Measurements from ENCODE around the gene LPXN.

The LPXN gene

GRCh38 chr11:58526721-58527120 lies 48.9 kb downstream of the LPXN start:
- peaks cover 17 to 20% of the 10 kb centered on the region in 2 donors for H3K4me1 Mint-ChIP-seq (ENCODE audit: low read depth in 2 of 2)
- no peaks in the 10 kb centered on the region for H3K9me3 Mint-ChIP-seq
- no peaks in the 10 kb centered on the region for H3K27me3 Mint-ChIP-seq
- H3K36me3 Mint-ChIP-seq (ENCODE audit: insufficient read depth), result peaks cover 34% of the 10 kb centered on the region
- H3K4me3 Mint-ChIP-seq, result no peak overlapping the region
- ATAC-seq (replicated peaks) (no peak), DNase-seq (no peak)
- H3K27ac Mint-ChIP-seq, result peak overlapping the region; percentile 89 to 97

- Mint-ChIP-seq H3K4me3 (peak overlapping the region; percentile 56 to 66), H3K36me3 (ENCODE audit: insufficient read depth) (peaks cover 26% of the 10 kb centered on the region), H3K9me3 (no peaks in the 10 kb centered on the region), H3K27me3 (no peaks in the 10 kb centered on the region), H3K27ac (peak overlapping the region; percentile 89 to 97), H3K4me1 (ENCODE audit: low read depth in 2 of 2) (peaks cover 12 to 15% of the 10 kb centered on the region in 2 donors)
- ATAC-seq (replicated peaks) (peak; percentile 91), DNase-seq (peak; percentile 21 to 37 (median 27))
These were observed 50.5 kb downstream of the LPXN start for GRCh38 chr11:58525037-58525614.

GRCh38 chr11:58524232-58525036 lies 51.2 kb downstream of the LPXN start:
- peaks cover 12 to 15% of the 10 kb centered on the region in 2 donors for H3K4me1 Mint-ChIP-seq (ENCODE audit: low read depth in 2 of 2)
- no peaks in the 10 kb centered on the region for H3K27me3 Mint-ChIP-seq
- peak; percentile 57 for ATAC-seq (replicated peaks)

GRCh38 chr11:58513747-58514367 lies 61.8 kb downstream of the LPXN start:
- ATAC-seq (replicated peaks), result no peak
- Mint-ChIP-seq H3K27ac (no peak overlapping the region), H3K9me3 (no peaks in the 10 kb centered on the region), H3K36me3 (ENCODE audit: insufficient read depth) (no peaks in the 10 kb centered on the region), H3K27me3 (no peaks in the 10 kb centered on the region), H3K4me3 (no peak overlapping the region), H3K4me1 (ENCODE audit: low read depth in 2 of 2) (no peaks in the 10 kb centered on the region)
- DNase-seq, result no peak

More at GRCh38 chr11:58524232-58525036, 51.2 kb downstream of the LPXN start:
- DNase-seq, result peak; percentile 40 to 56 (median 44)
- Mint-ChIP-seq H3K4me3 (peak overlapping the region; percentile 56 to 66), H3K36me3 (ENCODE audit: insufficient read depth) (peaks cover 22% of the 10 kb centered on the region), H3K9me3 (no peaks in the 10 kb centered on the region), H3K27ac (peak overlapping the region; percentile 89 to 97)

- H3K4me1 Mint-ChIP-seq (ENCODE audit: low read depth in 2 of 2), result no peaks in the 10 kb centered on the region
- ATAC-seq (replicated peaks), result no peak
- H3K4me3 Mint-ChIP-seq, result no peak overlapping the region
- no peaks in the 10 kb centered on the region for H3K9me3 Mint-ChIP-seq
- no peaks in the 10 kb centered on the region for H3K36me3 Mint-ChIP-seq (ENCODE audit: insufficient read depth)
- DNase-seq, result no peak
- H3K27me3 Mint-ChIP-seq, result no peaks in the 10 kb centered on the region
- no peak overlapping the region for H3K27ac Mint-ChIP-seq
These were observed 64.0 kb downstream of the LPXN start for GRCh38 chr11:58511636-58512035.

- H3K27ac Mint-ChIP-seq, result no peak overlapping the region
- no peak overlapping the region for H3K4me3 Mint-ChIP-seq
- no peak for DNase-seq
- ATAC-seq (replicated peaks), result no peak
- H3K36me3 Mint-ChIP-seq (ENCODE audit: insufficient read depth), result no peaks in the 10 kb centered on the region
- H3K4me1 Mint-ChIP-seq (ENCODE audit: low read depth in 2 of 2), result no peaks in the 10 kb centered on the region
- H3K9me3 Mint-ChIP-seq, result no peaks in the 10 kb centered on the region
- no peaks in the 10 kb centered on the region for H3K27me3 Mint-ChIP-seq
These were observed 65.9 kb downstream of the LPXN start for GRCh38 chr11:58509748-58510147.

GRCh38 chr11:58508814-58509213 lies 66.8 kb downstream of the LPXN start:
- no peaks in the 10 kb centered on the region for H3K36me3 Mint-ChIP-seq (ENCODE audit: insufficient read depth)
- no peaks in the 10 kb centered on the region for H3K27me3 Mint-ChIP-seq
- DNase-seq, result no peak
- H3K27ac Mint-ChIP-seq, result no peak overlapping the region
- H3K9me3 Mint-ChIP-seq, result no peaks in the 10 kb centered on the region
- H3K4me1 Mint-ChIP-seq (ENCODE audit: low read depth in 2 of 2), result no peaks in the 10 kb centered on the region
- no peak for ATAC-seq (replicated peaks)
- no peak overlapping the region for H3K4me3 Mint-ChIP-seq

- H3K27me3 Mint-ChIP-seq, result no peaks in the 10 kb centered on the region
- H3K27ac Mint-ChIP-seq, result no peak within 1 kb of the TSS
- H3K36me3 Mint-ChIP-seq (ENCODE audit: insufficient read depth), result no peaks in the 10 kb centered on the region
- H3K4me3 Mint-ChIP-seq, result no peak within 1 kb of the TSS
- DNase-seq (no peak), ATAC-seq (replicated peaks) (no peak)
- H3K4me1 Mint-ChIP-seq (ENCODE audit: low read depth in 2 of 2), result no peaks in the 10 kb centered on the region
- H3K9me3 Mint-ChIP-seq, result no peaks in the 10 kb centered on the region
These were observed 67.7 kb downstream of the LPXN start, which contains the start of gene OR5B21 for GRCh38 chr11:58508005-58508404. Gene OR5B21, minus strand, starts transcription at chr11:58508105. Its CDS starts 0 bp downstream, at chr11:58508105.

GRCh38 chr11:58507355-58507754 lies 68.3 kb downstream of the LPXN start:
- Mint-ChIP-seq H3K4me1 (ENCODE audit: low read depth in 2 of 2) (no peaks in the 10 kb centered on the region), H3K27me3 (no peaks in the 10 kb centered on the region), H3K4me3 (no peak overlapping the region), H3K9me3 (no peaks in the 10 kb centered on the region), H3K36me3 (ENCODE audit: insufficient read depth) (no peaks in the 10 kb centered on the region), H3K27ac (no peak overlapping the region)
- no peak for DNase-seq
- no peak for ATAC-seq (replicated peaks)

- no peak for ATAC-seq (replicated peaks)
- Mint-ChIP-seq H3K27me3 (no peaks in the 10 kb centered on the region), H3K9me3 (no peaks in the 10 kb centered on the region), H3K4me3 (no peak overlapping the region), H3K4me1 (ENCODE audit: low read depth in 2 of 2) (no peaks in the 10 kb centered on the region), H3K27ac (no peak overlapping the region), H3K36me3 (ENCODE audit: insufficient read depth) (no peaks in the 10 kb centered on the region)
- no peak for DNase-seq
These were observed 68.7 kb downstream of the LPXN start for GRCh38 chr11:58506935-58507334.

- Mint-ChIP-seq H3K4me1 (ENCODE audit: low read depth in 2 of 2) (no peaks in the 10 kb centered on the region), H3K27ac (peak overlapping the region in 1 of 2 donors; percentile 56), H3K36me3 (ENCODE audit: insufficient read depth) (no peaks in the 10 kb centered on the region), H3K9me3 (no peaks in the 10 kb centered on the region), H3K27me3 (no peaks in the 10 kb centered on the region), H3K4me3 (no peak overlapping the region)
- DNase-seq, result no peak
- no peak for ATAC-seq (replicated peaks)
These were observed 69.8 kb downstream of the LPXN start for GRCh38 chr11:58505849-58506248.

- no peak overlapping the region for H3K4me3 Mint-ChIP-seq
- no peaks in the 10 kb centered on the region for H3K36me3 Mint-ChIP-seq (ENCODE audit: insufficient read depth)
- no peaks in the 10 kb centered on the region for H3K9me3 Mint-ChIP-seq
- H3K27ac Mint-ChIP-seq, result no peak overlapping the region
- peaks cover 0 to 2% of the 10 kb centered on the region in 2 donors for H3K4me1 Mint-ChIP-seq (ENCODE audit: low read depth in 2 of 2)
- H3K27me3 Mint-ChIP-seq, result no peaks in the 10 kb centered on the region
- ATAC-seq (replicated peaks), result no peak
- DNase-seq, result no peak
These were observed 71.4 kb downstream of the LPXN start for GRCh38 chr11:58504232-58504631.

- H3K4me3 Mint-ChIP-seq, result no peak overlapping the region
- H3K27me3 Mint-ChIP-seq, result no peaks in the 10 kb centered on the region
- no peak for ATAC-seq (replicated peaks)
- no peak for DNase-seq
- H3K36me3 Mint-ChIP-seq (ENCODE audit: insufficient read depth), result no peaks in the 10 kb centered on the region
- H3K9me3 Mint-ChIP-seq, result no peaks in the 10 kb centered on the region
- no peak overlapping the region for H3K27ac Mint-ChIP-seq
- H3K4me1 Mint-ChIP-seq (ENCODE audit: low read depth in 2 of 2), result peaks cover 6 to 10% of the 10 kb centered on the region in 2 donors
These were observed 72.2 kb downstream of the LPXN start for GRCh38 chr11:58503361-58503856.
